ENCODE data around the gene C1orf226.

C1orf226 gene

GRCh38 chr1:162385702-162386101 lies 4.2 kb downstream of the C1orf226 start:
- no peak for DNase-seq

GRCh38 chr1:162386292-162387225 lies 5.0 kb downstream of the C1orf226 start:
- DNase-seq: no peak

GRCh38 chr1:162387226-162388082 lies 5.9 kb downstream of the C1orf226 start:
- DNase-seq: no peak

- no peak for DNase-seq
Observed at GRCh38 chr1:162388083-162388594, 6.6 kb downstream of the C1orf226 start.

- no peak for DNase-seq
Observed at GRCh38 chr1:162388615-162389014, 7.1 kb downstream of the C1orf226 start.

GRCh38 chr1:162389021-162389818 lies 7.7 kb downstream of the C1orf226 start:
- DNase-seq: no peak

GRCh38 chr1:162389971-162390370 lies 8.4 kb downstream of the C1orf226 start:
- no peak for DNase-seq

- DNase-seq: no peak
Observed at GRCh38 chr1:162390396-162391185, 9.1 kb downstream of the C1orf226 start.

GRCh38 chr1:162391790-162392563 lies 10.4 kb downstream of the C1orf226 start:
- no peak for DNase-seq

GRCh38 chr1:162396201-162396906 lies 14.8 kb downstream of the C1orf226 start:
- no peak for DNase-seq

GRCh38 chr1:162397039-162397448 lies 15.5 kb downstream of the C1orf226 start:
- no peak for DNase-seq

- DNase-seq: no peak
Observed at GRCh38 chr1:162397943-162398560, 16.5 kb downstream of the C1orf226 start.

- DNase-seq: no peak
Observed at GRCh38 chr1:162398999-162399580, 17.6 kb downstream of the C1orf226 start.

- DNase-seq: no peak
Observed at GRCh38 chr1:162400790-162401355, 19.3 kb downstream of the C1orf226 start.

- DNase-seq: no peak
Observed at GRCh38 chr1:162404550-162405160, 23.1 kb downstream of the C1orf226 start.

- no peak for DNase-seq
Observed at GRCh38 chr1:162405800-162406199, 24.3 kb downstream of the C1orf226 start.

GRCh38 chr1:162406811-162407210 lies 25.3 kb downstream of the C1orf226 start:
- no peak for DNase-seq

GRCh38 chr1:162407539-162407938 lies 26.0 kb downstream of the C1orf226 start:
- DNase-seq: no peak

GRCh38 chr1:162412002-162412401 lies 30.5 kb downstream of the C1orf226 start, which contains the start of gene SH2D1B:
SH2D1B (minus strand) TSS chr1:162412136; CDS start chr1:162412016, 120 bp downstream.
- DNase-seq: no peak

All from stimulated activated CD4-positive, alpha-beta T cell treated with anti-CD3 and anti-CD28 coated beads, Interleukin-1b, Interleukin-23, amount 100 ng/mL, for 48 hours (primary cell).